Measurements from ENCODE around the gene SLC2A3. TPM values are rescaled to one million over a fixed set of nuclear protein-coding genes. Genes with fewer than 3 reads are reported as not detected.

Gene SLC2A3
- total RNA-seq, 1 experiment from 2014 or later, result 289 TPM

GRCh38 chr12:7872566-7873319 is 63.2 kb downstream of the SLC2A3 start, which contains the start of gene SLC2A14:
Gene SLC2A14, minus strand, starts transcription at chr12:7872915. Its CDS starts 3,035 bp downstream, at chr12:7869880.
- Histone ChIP-seq H3K4me3 (ENCODE audit: insufficient read depth, low read depth, low read length) (peak within 1 kb of the TSS; percentile 33; the same call in 1 of the 2 replicates), H3K36me3 (replicated peaks; ENCODE audit: control insufficient read depth, insufficient read depth, low read length) (no peaks in the 10 kb centered on the region), H3K27me3 (ENCODE audit: control insufficient read depth, insufficient read depth, low read length) (no peaks in the 10 kb centered on the region)
- peak; percentile 50 for DNase-seq

- Histone ChIP-seq H3K4me3 (ENCODE audit: insufficient read depth, low read depth, low read length) (no peak overlapping the region), H3K36me3 (replicated peaks; ENCODE audit: control insufficient read depth, insufficient read depth, low read length) (no peaks in the 10 kb centered on the region), H3K27me3 (ENCODE audit: control insufficient read depth, insufficient read depth, low read length) (no peaks in the 10 kb centered on the region)
- no peak for DNase-seq
Measured at GRCh38 chr12:7870335-7870734, 65.7 kb downstream of the SLC2A3 start.

Other genes starting within 250 kb of the SLC2A3 start
- 144 and 172 TPM in 2 replicates for gene GDF3, start 240.4 kb downstream of the SLC2A3 start, total RNA-seq (2014; rRNA removed; shearing (Covaris generic))
- gene DPPA3, start 224.8 kb downstream of the SLC2A3 start, total RNA-seq (2014; rRNA removed; shearing (Covaris generic)), result 3.0 and 3.4 TPM in 2 replicates
- gene CLEC4C, start 188.8 kb downstream of the SLC2A3 start, total RNA-seq (2014; rRNA removed; shearing (Covaris generic)), result 0.17 TPM in 1 of 2 replicates, not detected in the other
- gene NANOGNB, start 171.0 kb downstream of the SLC2A3 start, total RNA-seq (2014; rRNA removed; shearing (Covaris generic)), result not detected in 2 replicates
- gene NANOG, start 146.8 kb downstream of the SLC2A3 start, total RNA-seq (2014; rRNA removed; shearing (Covaris generic)), result 147 and 178 TPM in 2 replicates
- gene SLC2A14, start 63.3 kb downstream of the SLC2A3 start, total RNA-seq (2014; rRNA removed; shearing (Covaris generic)), result 1.4 and 1.7 TPM in 2 replicates
- gene FOXJ2, start 96.5 kb upstream of the SLC2A3 start, total RNA-seq (2014; rRNA removed; shearing (Covaris generic)), result 6.9 TPM in 2 replicates
- gene C3AR1, start 130.2 kb upstream of the SLC2A3 start, total RNA-seq (2014; rRNA removed; shearing (Covaris generic)), result not detected in 2 replicates
- 42.6 and 50.1 TPM in 2 replicates for gene NECAP1, start 146.1 kb upstream of the SLC2A3 start, total RNA-seq (2014; rRNA removed; shearing (Covaris generic))
- gene CLEC4A, start 187.4 kb upstream of the SLC2A3 start, total RNA-seq (2014; rRNA removed; shearing (Covaris generic)), result 0.74 TPM in 1 of 2 replicates, not detected in the other
- not detected in 2 replicates for gene ZNF705A, start 220.8 kb upstream of the SLC2A3 start, total RNA-seq (2014; rRNA removed; shearing (Covaris generic))

Data from H7 (cell line).